Thyroid gland (tissue), 4 donors: Measurements from ENCODE around the gene FAM221B.

Experiments
- CTCF ChIP-seq, 6 experiments: fragments of 200-600 bp in 3 of 6; fragments of 450-650 bp in 3 of 6; sonication (generic) in 3 of 6; IDR thresholded peaks; one replicate each; pipeline ENCODE4 v1.5.1; 2016 to 2019; ENCODE audit warnings: antibody characterized with exemption in 6 of 6, mild to moderate bottlenecking in 2 of 6, inconsistent platforms in 1 of 6, moderate library complexity in 1 of 6
- POLR2A ChIP-seq, 2 donors: fragments of 450-650 bp; IDR thresholded peaks; one replicate each; pipeline ENCODE4 v1.6.1; 2017; ENCODE audit warnings: antibody characterized with exemption in 2 of 2, mild to moderate bottlenecking in 2 of 2, moderate library complexity in 1 of 2

- TF ChIP-seq CTCF (IDR thresholded peaks at IDR 0.05) (no peak), POLR2A (IDR thresholded peaks at IDR 0.05) (peak in 1 of 2 donors; percentile 54)
These were observed 16.4 kb downstream of the FAM221B start, which contains the start of gene SPAG8 for GRCh38 chr9:35812025-35812602.
